Transverse colon (tissue), 4 donors: ENCODE results near the gene ST3GAL2. TPM values are rescaled to one million over a fixed set of nuclear protein-coding genes. Genes with fewer than 3 reads are reported as not detected.
"Not testable (repeated sequence)": the region's sequence is repeated elsewhere in the genome, so short reads cannot be mapped to it uniquely, and the experiment has no call there.

Experiments
- DNase-seq: peaks from one replicate; pipeline ENCODE4 v3.0.0-alpha.2; 2019
- H3K27ac ChIP-seq, 4 donors: fragments of 200-600 bp; sonication (generic); 2 replicates each; pipeline ENCODE4 v1.5.1; 2016 to 2018; ENCODE audit warnings: inconsistent platforms in 4 of 4
- H3K27me3 ChIP-seq: fragments of 200-600 bp; sonication (generic); 2 replicates; pipeline ENCODE4 v1.5.1; 2017; ENCODE audit warnings: inconsistent platforms
- H3K36me3 ChIP-seq, 4 donors: fragments of 200-600 bp; sonication (generic); 2 replicates each; pipeline ENCODE4 v1.5.1; 2017 to 2019; ENCODE audit warnings: inconsistent platforms in 4 of 4
- H3K4me1 ChIP-seq, 4 donors: fragments of 200-600 bp; sonication (generic); 2 replicates each; pipeline ENCODE4 v1.5.1; 2017 to 2020; ENCODE audit warnings: inconsistent platforms in 4 of 4
- H3K4me3 ChIP-seq, 4 donors: fragments of 200-600 bp; sonication (generic); 1 replicate in 1 of 4; 2 replicates in 3 of 4; pipeline versions ENCODE4 v1.5.1 to v1.6.1; 2017 to 2019; ENCODE audit warnings: inconsistent platforms in 4 of 4
- H3K9me3 ChIP-seq, 2 donors: fragments of 200-600 bp; sonication (generic); 2 replicates each; pipeline ENCODE4 v1.5.1; 2017 to 2019; ENCODE audit warnings: inconsistent platforms in 2 of 2
- CTCF ChIP-seq, 5 experiments: fragments of 200-600 bp in 3 of 5; fragments of 450-650 bp in 2 of 5; sonication (generic) in 3 of 5; IDR thresholded peaks; 1 replicate in 2 of 5; 2 replicates in 3 of 5; pipeline ENCODE4 v1.5.1; 2016 to 2017; ENCODE audit warnings: antibody characterized with exemption in 5 of 5, inconsistent platforms in 3 of 5, mild to moderate bottlenecking in 2 of 5, moderate library complexity in 1 of 5
- EP300 ChIP-seq: sonication (generic); formaldehyde crosslinking; IDR thresholded peaks from one replicate; pipeline ENCODE4 v1.6.1; 2017; ENCODE audit warnings: antibody characterized with exemption, low read depth
- POLR2A ChIP-seq: fragments of 450-650 bp; IDR thresholded peaks from one replicate; pipeline ENCODE4 v1.6.1; 2016; ENCODE audit warnings: antibody characterized with exemption, mild to moderate bottlenecking, moderate library complexity
- POLR2AphosphoS5 ChIP-seq, 3 donors: sonication (generic); formaldehyde crosslinking; IDR thresholded peaks; one replicate each; pipeline ENCODE4 v1.6.1; 2016; ENCODE audit warnings: antibody characterized with exemption in 3 of 3
- WGBS, 2 donors: methylation state at CpG; one replicate each; pipeline ENCODE4 v1.1.5; 2018; ENCODE audit warnings: low coverage in 1 of 2; 5-methylcytosine and 5-hydroxymethylcytosine counted together
- in situ Hi-C, 4 donors: fragments of 200-750 bp; cut with MboI; loops; one replicate each; pipeline versions ENCODE4 v1.15.0 to v1.15.1; 2017; ENCODE audit warnings: low sequenced_read_pairs in 3 of 4, low pct_ligation_motif_present in 1 of 4, low pct_unique_long_range_greater_than_20kb in 1 of 4
- intact Hi-C: fragments of 100-400 bp; cut with DNase I; formaldehyde crosslinking; loops from one replicate; pipeline ENCODE4 v1.15.1; 2023; ENCODE audit warnings: low total_unique reads
- total RNA-seq, 4 donors: library from RNA; depleted of rRNA; stranded (reverse); fragments of >200 nt; gene quantifications; one replicate each; pipeline ENCODE4 v1.1.0, GENCODE V29; 2016

The ST3GAL2 gene
- total RNA-seq, 4 donors from 2014 or later, result 2.6 to 16.5 (median 8.5) TPM

GRCh38 chr16:70416748-70417616 is 21.9 kb downstream of the ST3GAL2 start:
- peak; percentile 62 for DNase-seq
- Histone ChIP-seq H3K9me3 (no peaks in the 10 kb centered on the region), H3K4me3 (no peak overlapping the region), H3K36me3 (no peaks in the 10 kb centered on the region), H3K27me3 (no peaks in the 10 kb centered on the region), H3K4me1 (peaks cover 7 to 34% (median 17%) of the 10 kb centered on the region in 4 donors), H3K27ac (peak overlapping the region in 2 of 4 donors; percentile 28 to 47)
- no peak for TF ChIP-seq EP300
- no peak for TF ChIP-seq CTCF (IDR thresholded peaks at IDR 0.05)
- no peak for TF ChIP-seq POLR2A
- no peak for TF ChIP-seq POLR2AphosphoS5 (IDR thresholded peaks at IDR 0.05)
- intact Hi-C loops (no loop called here), in situ Hi-C loops (no loop called here)
- WGBS, 2 donors, result 50 to 61% methylated on average over 2 to 17 of the region's 17 CpGs

GRCh38 chr16:70413572-70413971 is 25.3 kb downstream of the ST3GAL2 start:
- intact Hi-C loops, in situ Hi-C loops, H3K36me3 ChIP-seq, H3K9me3 ChIP-seq, DNase-seq, H3K27ac ChIP-seq, H3K27me3 ChIP-seq, H3K4me3 ChIP-seq: not testable (repeated sequence)
- peaks cover 7 to 18% (median 11%) of the 10 kb centered on the region in 4 donors for H3K4me1 ChIP-seq
- 98 to 100% methylated on average over 5 of the region's 5 CpGs for WGBS, 2 donors

- in situ Hi-C loops, result no loop called here
- no peak for DNase-seq
- 88 to 96% methylated on average over 3 to 8 of the region's 8 CpGs for WGBS, 2 donors
- Histone ChIP-seq H3K36me3 (no peaks in the 10 kb centered on the region), H3K9me3 (no peaks in the 10 kb centered on the region), H3K27ac (no peak overlapping the region), H3K4me1 (peaks cover 4 to 13% (median 6%) of the 10 kb centered on the region in 4 donors), H3K4me3 (no peak overlapping the region), H3K27me3 (no peaks in the 10 kb centered on the region)
- intact Hi-C loops, result no loop called here
- no peak for TF ChIP-seq EP300
Measured at GRCh38 chr16:70412385-70412784, 26.5 kb downstream of the ST3GAL2 start.

- intact Hi-C loops (no loop called here), in situ Hi-C loops (no loop called here)
- no peak for DNase-seq
- no peak for TF ChIP-seq CTCF (IDR thresholded peaks at IDR 0.05)
- TF ChIP-seq POLR2A, result no peak
- TF ChIP-seq EP300, result no peak
- no peak for TF ChIP-seq POLR2AphosphoS5 (IDR thresholded peaks at IDR 0.05)
- Histone ChIP-seq H3K4me3 (no peak overlapping the region), H3K27me3 (no peaks in the 10 kb centered on the region), H3K36me3 (no peaks in the 10 kb centered on the region), H3K27ac (no peak overlapping the region), H3K4me1 (peaks cover 0 to 4% (median 0%) of the 10 kb centered on the region in 4 donors), H3K9me3 (no peaks in the 10 kb centered on the region)
- WGBS, 2 donors, result 91% methylated on average over 6 of the region's 6 CpGs; no CpG with 5 or more reads in 1 of the 2 donors
Measured at GRCh38 chr16:70410734-70411133, 28.2 kb downstream of the ST3GAL2 start.

- TF ChIP-seq CTCF (IDR thresholded peaks at IDR 0.05) (no peak), POLR2A (no peak), EP300 (no peak), POLR2AphosphoS5 (IDR thresholded peaks at IDR 0.05) (no peak)
- Histone ChIP-seq H3K4me3 (no peak overlapping the region), H3K27ac (no peak overlapping the region), H3K36me3 (no peaks in the 10 kb centered on the region), H3K4me1 (peaks cover 0 to 8% (median 5%) of the 10 kb centered on the region in 4 donors), H3K9me3 (no peaks in the 10 kb centered on the region), H3K27me3 (no peaks in the 10 kb centered on the region)
- WGBS, 2 donors, result 77 to 80% methylated on average over 7 to 10 of the region's 10 CpGs
- DNase-seq, result no peak
- in situ Hi-C loops (loop anchor here in 2 of 4 donors (10.0 kb wide), 2 partner anchors 47 to 57 kb away; partner anchors contain the start of gene FCSK (in 1 of the 2)), intact Hi-C loops (no loop called here)
Measured at GRCh38 chr16:70407811-70408274, 31.1 kb downstream of the ST3GAL2 start.

GRCh38 chr16:70406104-70406503 is 32.8 kb downstream of the ST3GAL2 start:
- H3K4me3 ChIP-seq, H3K4me1 ChIP-seq, H3K27me3 ChIP-seq, H3K36me3 ChIP-seq, H3K27ac ChIP-seq, intact Hi-C loops, DNase-seq, H3K9me3 ChIP-seq: not testable (repeated sequence)
- WGBS, 2 donors, result 74 to 90% methylated on average over 2 to 5 of the region's 5 CpGs
- in situ Hi-C loops, result loop anchor here in 2 of 4 donors (10.0 kb wide), 2 partner anchors 49 to 59 kb away; partner anchors contain the start of gene FCSK (in 1 of the 2)
